ENCODE measurements around the gene RAB41. TPM values are rescaled to one million over a fixed set of nuclear protein-coding genes. Genes with fewer than 3 reads are reported as not detected.

The RAB41 gene
- total and polyA plus RNA-seq, 10 of the 15 experiments (the other 5 are each of a cell fraction or from before 2014, with no cell fraction given) = 0.05 to 0.31 TPM; not detected in 8

DNA sequence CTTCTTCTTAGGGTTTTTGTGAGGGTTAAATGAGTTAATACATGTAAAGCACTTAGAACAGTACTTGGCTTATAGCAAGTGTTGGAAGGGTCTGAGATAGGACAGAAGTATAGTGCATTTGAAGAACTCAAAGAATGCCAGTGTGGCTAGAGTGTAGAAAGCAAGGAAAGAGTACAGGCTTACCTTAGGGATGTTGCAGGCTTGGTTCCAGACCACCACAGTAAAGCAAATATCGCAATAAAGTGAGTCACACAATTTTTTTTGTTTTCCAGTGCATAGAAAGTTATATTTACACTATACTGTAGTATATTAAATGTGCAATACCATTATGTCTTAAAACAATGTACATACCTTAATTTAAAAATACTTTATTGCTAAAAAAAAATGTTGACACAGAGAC is 49.2 kb downstream of the RAB41 start:
- in situ Hi-C loops (cut with MboI) = no loop called here
- WGBS (ENCODE audit: insufficient coverage, insufficient replicate concordance, low lambda C conversion rate, missing lambda C conversion rate) = 56% methylated on average over 1 of the region's 1 CpG
- no peak for FAIRE-seq

More for the DNA sequence above, 49.2 kb downstream of the RAB41 start:
- DNase-seq (ENCODE audit: low read depth, low spot score) = no peak
- Histone ChIP-seq H3K4me1 (ENCODE audit: control insufficient read depth, insufficient read depth, low read length) (no peaks in the 10 kb centered on the region), H3K27me3 (replicated peaks in 1 of 2; ENCODE audit: control insufficient read depth in 2 of 2, insufficient read depth in 2 of 2, low read length in 1 of 2) (no peaks in the 10 kb centered on the region), H3K4me2 (ENCODE audit: control insufficient read depth, insufficient read depth) (no peak overlapping the region), H3K27ac (ENCODE audit: control insufficient read depth, insufficient read depth) (no peak overlapping the region), H3K4me3 (no peak overlapping the region), H2AFZ (ENCODE audit: control insufficient read depth, low read depth, low read length) (no peak overlapping the region), H3K79me2 (ENCODE audit: control insufficient read depth, insufficient read depth, low read length) (no peaks in the 10 kb centered on the region), H4K20me1 (ENCODE audit: control insufficient read depth, insufficient read depth) (no peaks in the 10 kb centered on the region), H3K36me3 (ENCODE audit: control insufficient read depth in 2 of 2, insufficient read depth in 2 of 2, low read length in 1 of 2) (no peaks in the 10 kb centered on the region), H3K9ac (ENCODE audit: control insufficient read depth, insufficient read depth, low read length) (no peak overlapping the region), H3K9me3 (replicated peaks; ENCODE audit: control insufficient read depth, insufficient read depth, low read length) (no peaks in the 10 kb centered on the region)
- ATAC-seq = no peak
- intact Hi-C loops (cut with micrococcal nuclease; ENCODE audit: unreplicated experiment) = no loop called here
- BruUV-seq (replicated peaks) = no TSS peak
- ChIA-PET RAD21 (ENCODE audit: unreplicated experiment) (no interaction called here), POLR2A (no interaction called here), CTCF (interaction anchor here (2.0 kb wide), 1 partner anchor 16 kb away, joined by 4 read pairs; no protein-coding TSS in a partner anchor), SMC1A (ENCODE audit: uncharacterized antibody, unreplicated experiment) (no interaction called here)
- TF ChIP-seq USF2 (IDR thresholded peaks at IDR 0.05; ENCODE audit: borderline replicate concordance, low read depth, low read length) (no peak), POU2F2 (IDR thresholded peaks at IDR 0.05; ENCODE audit: borderline replicate concordance, low read depth, low read length) (no peak), TCF3 (IDR thresholded peaks at IDR 0.05; ENCODE audit: borderline replicate concordance, insufficient read depth, low read depth, low read length) (no peak), EGR1 (IDR thresholded peaks at IDR 0.05; ENCODE audit: borderline replicate concordance in 1 of 2, low read depth in 2 of 2, low read length in 2 of 2) (no peak), TCF12 (IDR thresholded peaks at IDR 0.05; ENCODE audit: low read depth, low read length) (no peak), PRDM15 (CRISPR knock-in tag; IDR thresholded peaks at IDR 0.05) (no peak), NFYA (IDR thresholded peaks at IDR 0.05; ENCODE audit: borderline replicate concordance, low read depth, low read length) (no peak), ZNF384 (IDR thresholded peaks at IDR 0.05; ENCODE audit: borderline replicate concordance, low read depth, low read length) (no peak), TBL1XR1 (IDR thresholded peaks at IDR 0.05; ENCODE audit: low read depth, low read length) (no peak)
- TF ChIP-seq, protein P1, sequence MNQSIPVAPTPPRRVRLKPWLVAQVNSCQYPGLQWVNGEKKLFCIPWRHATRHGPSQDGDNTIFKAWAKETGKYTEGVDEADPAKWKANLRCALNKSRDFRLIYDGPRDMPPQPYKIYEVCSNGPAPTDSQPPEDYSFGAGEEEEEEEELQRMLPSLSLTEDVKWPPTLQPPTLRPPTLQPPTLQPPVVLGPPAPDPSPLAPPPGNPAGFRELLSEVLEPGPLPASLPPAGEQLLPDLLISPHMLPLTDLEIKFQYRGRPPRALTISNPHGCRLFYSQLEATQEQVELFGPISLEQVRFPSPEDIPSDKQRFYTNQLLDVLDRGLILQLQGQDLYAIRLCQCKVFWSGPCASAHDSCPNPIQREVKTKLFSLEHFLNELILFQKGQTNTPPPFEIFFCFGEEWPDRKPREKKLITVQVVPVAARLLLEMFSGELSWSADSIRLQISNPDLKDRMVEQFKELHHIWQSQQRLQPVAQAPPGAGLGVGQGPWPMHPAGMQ (IDR thresholded peaks at IDR 0.05; ENCODE audit: borderline replicate concordance) = no peak
